Neural progenitor cell (in vitro differentiated cells): Measurements from ENCODE around the gene NKAIN2.
A peak's percentile ranks its signal among the peaks of the same experiment; 100 is the strongest.

Source experiments
- CTCF ChIP-seq: fragments of 200-600 bp; sonication (generic); IDR thresholded peaks from 2 replicates; pipeline ENCODE4 v1.5.1; 2017; ENCODE audit warnings: antibody characterized with exemption, mild to moderate bottlenecking
- EZH2 ChIP-seq: fragments of 200-600 bp; sonication (generic); IDR thresholded peaks from 2 replicates; pipeline ENCODE4 v1.6.1; 2017; ENCODE audit warnings: antibody characterized with exemption, mild to moderate bottlenecking, moderate library complexity
- EZH2phosphoT487 ChIP-seq: fragments of 200-600 bp; sonication (generic); IDR thresholded peaks from 2 replicates; pipeline ENCODE4 v1.6.1; 2017; ENCODE audit warnings: antibody characterized with exemption

GRCh38 chr6:124400261-124400999, 596.8 kb downstream of the NKAIN2 start:
- TF ChIP-seq CTCF (peak; percentile 38), EZH2phosphoT487 (no peak), EZH2 (no peak)
